Left forelimb (tissue), 1 donor: ENCODE measurements around the gene HSD17B12.

ENCODE experiments used
- DNase-seq: peaks from one replicate; pipeline ENCODE4 v3.0.0-alpha.2; 2018; ENCODE audit warnings: low spot score

HSD17B12 gene

GRCh38 chr11:43871051-43871450 is 190.5 kb downstream of the HSD17B12 start:
- DNase-seq = no peak

GRCh38 chr11:43872995-43873394 is 192.5 kb downstream of the HSD17B12 start:
- DNase-seq = no peak

- no peak for DNase-seq
Measured at GRCh38 chr11:43874078-43874477, 193.5 kb downstream of the HSD17B12 start.

GRCh38 chr11:43874738-43875137 is 194.2 kb downstream of the HSD17B12 start:
- no peak for DNase-seq

- DNase-seq = no peak
Measured at GRCh38 chr11:43879789-43880639, 199.5 kb downstream of the HSD17B12 start.

- peak; percentile 94 for DNase-seq
Measured at GRCh38 chr11:43880640-43881159, 200.2 kb downstream of the HSD17B12 start, which contains the start of gene ALKBH3. Gene ALKBH3, plus strand, starts transcription at chr11:43880831. Its CDS starts 1,822 bp downstream, at chr11:43882653.

GRCh38 chr11:43892851-43893250 is 212.3 kb downstream of the HSD17B12 start:
- no peak for DNase-seq

GRCh38 chr11:43894546-43894945 is 214.0 kb downstream of the HSD17B12 start:
- no peak for DNase-seq

GRCh38 chr11:43895601-43896000 is 215.1 kb downstream of the HSD17B12 start:
- no peak for DNase-seq

- DNase-seq = no peak
Measured at GRCh38 chr11:43898574-43898973, 218.0 kb downstream of the HSD17B12 start.

GRCh38 chr11:43899094-43899493 is 218.6 kb downstream of the HSD17B12 start:
- no peak for DNase-seq

- DNase-seq = no peak
Measured at GRCh38 chr11:43901551-43901950, 221.0 kb downstream of the HSD17B12 start.

- no peak for DNase-seq
Measured at GRCh38 chr11:43903078-43903477, 222.5 kb downstream of the HSD17B12 start.

GRCh38 chr11:43903969-43904368 is 223.4 kb downstream of the HSD17B12 start:
- no peak for DNase-seq

GRCh38 chr11:43904742-43905535 is 224.4 kb downstream of the HSD17B12 start:
- DNase-seq = no peak

GRCh38 chr11:43905813-43906241 is 225.3 kb downstream of the HSD17B12 start:
- no peak for DNase-seq
